GM18499 (cell line): Measurements from ENCODE around the gene UPF1.

Experiments used
- ATAC-seq: cut with Tn5 transposase; IDR thresholded peaks from one replicate; pipeline ENCODE4 v1.9.1; 2021; ENCODE audit warnings: moderate number of reproducible peaks; ENCODE audit not compliant: insufficient read depth, unreplicated experiment

Gene UPF1

GRCh38 chr19:18833849-18834643 is 2.3 kb downstream of the UPF1 start:
- no peak for ATAC-seq

DNA sequence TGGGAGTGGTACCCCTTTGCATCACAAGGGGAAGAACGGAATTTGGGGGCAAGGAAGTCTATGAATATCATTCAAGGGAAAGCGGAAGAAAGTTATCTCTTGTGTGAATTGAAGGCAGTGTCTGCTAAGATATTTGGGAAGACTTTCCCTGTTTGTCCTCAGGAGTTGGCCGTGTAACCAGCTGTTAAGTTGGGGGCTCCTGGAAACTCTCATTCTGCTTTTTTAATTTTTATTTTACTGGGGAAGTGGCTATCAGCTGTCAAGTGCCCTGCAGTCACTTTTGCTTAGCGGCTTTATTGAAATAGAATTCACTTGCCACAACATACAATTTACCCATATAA is 2.9 kb downstream of the UPF1 start:
- ATAC-seq = no peak

DNA sequence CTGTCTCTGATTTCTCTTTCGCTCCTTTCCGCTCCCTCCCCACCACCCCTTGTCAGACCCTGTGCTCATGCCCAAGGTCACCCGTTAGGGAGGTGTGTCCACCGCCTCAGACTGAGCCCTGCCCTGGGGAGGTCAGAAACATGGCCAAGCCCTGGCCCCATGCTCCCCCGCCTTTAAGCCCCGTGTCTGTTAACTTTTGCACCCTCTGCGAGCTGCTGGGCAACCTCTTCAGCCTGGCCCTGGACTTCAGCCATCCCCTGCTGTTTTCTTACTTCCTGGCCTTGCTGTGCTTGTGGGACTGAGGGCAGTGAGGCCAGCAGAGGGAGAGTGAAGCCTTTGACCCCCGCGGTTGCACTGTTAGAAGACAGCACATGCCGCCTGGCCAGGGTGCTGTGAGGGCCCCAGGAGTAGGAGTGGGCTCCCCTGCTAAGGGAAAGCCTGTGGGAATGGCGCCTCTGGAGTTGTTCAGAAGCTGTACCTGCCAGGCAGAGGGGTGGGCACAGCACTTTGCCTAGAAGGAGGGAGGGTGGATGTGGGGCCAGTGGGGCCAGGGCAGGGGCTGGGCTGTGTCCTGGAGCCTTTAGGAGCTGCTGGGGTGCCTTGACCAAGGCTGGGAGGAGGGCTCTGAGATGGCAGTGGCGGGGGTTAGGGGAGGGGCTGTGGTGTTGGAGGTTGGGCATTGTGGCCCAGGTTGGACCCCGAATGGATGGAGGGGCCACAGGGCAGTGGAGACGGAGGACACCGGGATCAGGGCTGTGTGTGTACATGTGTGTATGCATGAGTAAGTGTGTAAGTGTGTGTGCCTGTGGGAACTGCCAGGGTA is 7.9 kb downstream of the UPF1 start:
- ATAC-seq = no peak

DNA sequence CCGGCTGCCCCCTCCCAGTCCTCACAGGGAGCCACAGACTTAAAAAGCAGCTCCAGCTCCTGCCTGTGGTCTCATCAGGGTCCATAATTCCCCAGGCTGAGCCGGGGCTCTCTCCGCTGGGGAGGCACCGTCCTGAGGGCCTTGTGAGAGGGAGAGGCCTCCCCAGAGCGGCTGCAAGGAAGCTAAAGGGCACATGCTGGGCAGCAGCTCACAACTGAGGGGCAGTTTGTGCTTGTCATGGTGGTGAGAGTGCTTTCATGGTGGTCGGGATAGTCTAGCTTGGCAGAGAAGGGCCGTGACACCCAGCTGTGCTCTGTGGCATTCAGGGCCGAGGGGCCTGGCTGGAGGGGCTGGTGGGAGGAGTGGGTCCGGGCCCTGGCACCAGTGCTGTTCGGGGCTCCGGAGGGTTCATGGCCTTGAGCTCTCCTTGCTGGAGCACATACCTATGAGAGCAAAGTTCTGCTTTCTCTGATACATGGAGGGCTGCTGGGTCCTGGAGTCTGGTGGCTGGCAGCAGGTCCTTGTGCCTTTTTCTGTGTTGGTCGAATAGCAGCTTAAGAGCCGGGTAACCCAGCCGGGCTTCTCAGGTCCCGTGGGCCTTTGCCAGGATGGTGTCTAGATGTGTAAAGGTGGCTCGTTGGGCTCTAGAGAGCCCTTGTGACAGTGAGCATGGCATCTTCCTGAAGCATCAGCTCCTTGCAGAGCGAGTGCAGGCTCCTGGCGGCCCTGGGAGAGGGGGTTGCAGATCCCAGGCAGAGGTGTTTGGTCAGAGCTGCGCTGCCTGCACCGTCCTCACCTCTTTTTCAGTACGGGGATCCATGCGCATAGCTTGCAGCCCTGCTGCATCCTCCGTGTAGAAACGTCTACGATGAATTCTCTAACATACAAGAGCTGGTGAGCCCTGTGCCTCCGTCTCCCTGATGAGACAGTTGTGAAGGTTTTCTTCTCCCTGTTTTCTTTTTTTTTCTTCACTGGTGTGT is 8.8 kb downstream of the UPF1 start:
- no peak for ATAC-seq

DNA sequence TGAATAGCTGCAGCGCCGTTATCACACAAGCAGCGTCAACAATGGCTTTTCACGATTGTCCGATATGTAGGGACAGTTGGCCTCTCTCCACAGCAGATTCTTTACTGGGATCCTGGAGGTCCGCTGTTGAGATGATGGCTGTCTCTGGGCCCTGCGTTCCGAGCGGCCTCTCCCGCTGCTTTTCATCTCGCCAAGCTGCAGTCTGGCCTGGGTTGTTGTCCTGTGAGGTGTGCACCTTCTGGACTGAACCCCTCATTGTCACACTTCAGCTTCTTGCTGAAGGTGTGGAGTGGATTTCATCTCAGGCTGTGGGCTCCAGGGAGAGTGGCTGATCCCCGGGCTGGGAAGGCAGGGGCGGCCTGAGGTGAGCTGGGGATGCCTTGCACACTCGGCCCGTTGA is 9.6 kb downstream of the UPF1 start:
- no peak for ATAC-seq

- ATAC-seq = no peak
Observed at GRCh38 chr19:18842166-18842565, 10.4 kb downstream of the UPF1 start.

- no peak for ATAC-seq
Observed at GRCh38 chr19:18843960-18844359, 12.2 kb downstream of the UPF1 start.

- no peak for ATAC-seq
Observed at GRCh38 chr19:18844806-18845329, 13.1 kb downstream of the UPF1 start.

- no peak for ATAC-seq
Observed at GRCh38 chr19:18845961-18846360, 14.2 kb downstream of the UPF1 start.

DNA sequence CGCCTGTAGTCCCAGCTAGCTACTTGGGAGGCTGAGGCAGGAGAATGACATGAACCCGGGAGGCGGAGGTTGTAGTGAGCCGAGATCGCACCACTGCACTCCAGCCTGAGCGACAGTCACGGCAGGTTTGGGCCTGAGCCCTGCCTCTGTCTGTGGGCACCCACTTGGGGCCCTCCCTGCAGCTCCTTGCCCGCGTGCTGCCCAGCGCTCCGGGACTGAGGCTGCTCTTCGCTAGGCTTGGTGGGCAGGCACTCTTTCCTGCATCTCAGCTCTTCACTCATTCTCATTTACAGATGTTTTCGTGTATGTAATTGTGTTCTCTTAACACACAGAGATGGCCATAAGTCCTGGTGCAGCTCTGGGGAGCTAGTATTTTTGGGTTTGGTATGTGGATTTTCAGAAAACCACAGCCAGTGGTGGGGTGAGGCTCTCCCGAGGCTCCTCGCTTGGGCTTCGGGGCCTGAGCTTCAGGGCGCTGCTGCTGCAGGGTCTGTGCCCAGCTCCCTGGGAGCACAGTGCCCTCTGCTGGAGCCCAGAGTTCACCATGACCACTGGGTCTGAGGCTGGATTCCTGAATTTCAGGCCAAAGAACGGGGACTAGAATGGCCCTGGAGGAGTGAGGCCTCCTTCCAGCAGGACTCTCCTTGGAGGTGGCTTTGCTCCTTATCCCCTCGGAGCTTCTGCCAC is 15.2 kb downstream of the UPF1 start:
- no peak for ATAC-seq

GRCh38 chr19:18847549-18848463 is 16.0 kb downstream of the UPF1 start:
- no peak for ATAC-seq

DNA sequence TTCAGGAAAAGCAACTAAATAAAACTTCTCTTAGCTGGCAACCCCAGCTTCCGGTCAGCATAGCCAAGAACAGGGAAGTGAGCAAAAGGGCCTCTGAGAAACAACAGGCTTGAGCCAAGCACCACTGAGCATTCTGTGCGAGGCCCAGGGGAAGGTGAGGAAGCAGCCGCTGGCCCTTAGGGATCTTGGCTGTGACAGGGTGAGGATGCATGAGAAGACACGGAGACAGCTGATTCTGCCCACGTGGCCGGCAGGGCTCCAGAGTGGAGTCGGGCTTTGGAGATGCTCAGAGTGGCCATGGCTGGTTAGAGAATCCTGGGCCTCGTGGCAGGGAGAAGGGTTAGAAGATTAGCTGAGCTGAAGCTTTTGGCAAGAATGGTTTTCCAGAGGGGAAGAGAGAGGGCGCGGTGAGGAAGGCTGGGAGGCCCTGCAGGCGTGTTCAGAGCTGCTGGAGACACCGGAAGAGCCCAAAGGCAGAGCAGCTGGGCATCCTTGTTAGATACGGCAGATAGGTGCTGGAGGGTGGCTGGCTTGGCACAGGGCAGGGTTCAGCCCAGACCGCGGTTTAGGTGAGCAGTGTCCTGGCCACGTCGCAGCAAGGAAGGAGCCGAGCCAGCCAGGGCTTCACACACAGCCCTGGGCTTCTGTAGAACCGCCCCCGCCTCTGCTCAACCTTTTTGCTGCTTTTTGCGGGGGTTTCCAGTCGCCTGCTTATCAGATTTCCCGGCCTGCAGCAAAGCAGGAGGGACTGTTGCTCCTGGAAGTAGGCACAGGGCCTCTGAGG is 17.3 kb downstream of the UPF1 start:
- no peak for ATAC-seq

DNA sequence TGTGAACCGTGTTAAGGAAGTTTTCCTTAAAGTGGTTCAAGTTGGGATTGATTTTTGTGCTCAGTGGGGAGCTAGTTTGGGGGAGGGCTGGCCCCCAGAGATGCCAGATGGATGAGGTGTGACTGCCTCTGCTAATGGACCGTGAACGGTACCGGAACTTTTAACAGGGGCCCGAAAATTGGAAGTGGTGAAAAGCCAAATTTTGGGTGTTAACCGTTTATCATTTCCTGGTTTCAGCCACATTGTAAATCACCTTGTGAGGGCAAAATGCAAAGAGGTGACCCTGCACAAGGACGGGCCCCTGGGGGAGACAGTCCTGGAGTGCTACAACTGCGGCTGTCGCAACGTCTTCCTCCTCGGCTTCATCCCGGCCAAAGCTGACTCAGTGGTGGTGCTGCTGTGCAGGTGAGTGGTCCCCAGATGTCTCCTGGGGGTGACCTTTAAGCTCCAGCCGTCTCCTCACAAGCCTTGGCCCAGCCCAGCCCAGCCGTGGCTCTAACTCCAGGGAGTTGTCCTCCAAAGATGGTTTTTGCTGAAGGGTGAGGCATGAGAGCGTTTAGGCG is 18.2 kb downstream of the UPF1 start:
- ATAC-seq = no peak

- ATAC-seq = no peak
Observed at GRCh38 chr19:18850471-18851375, 19.0 kb downstream of the UPF1 start.

DNA sequence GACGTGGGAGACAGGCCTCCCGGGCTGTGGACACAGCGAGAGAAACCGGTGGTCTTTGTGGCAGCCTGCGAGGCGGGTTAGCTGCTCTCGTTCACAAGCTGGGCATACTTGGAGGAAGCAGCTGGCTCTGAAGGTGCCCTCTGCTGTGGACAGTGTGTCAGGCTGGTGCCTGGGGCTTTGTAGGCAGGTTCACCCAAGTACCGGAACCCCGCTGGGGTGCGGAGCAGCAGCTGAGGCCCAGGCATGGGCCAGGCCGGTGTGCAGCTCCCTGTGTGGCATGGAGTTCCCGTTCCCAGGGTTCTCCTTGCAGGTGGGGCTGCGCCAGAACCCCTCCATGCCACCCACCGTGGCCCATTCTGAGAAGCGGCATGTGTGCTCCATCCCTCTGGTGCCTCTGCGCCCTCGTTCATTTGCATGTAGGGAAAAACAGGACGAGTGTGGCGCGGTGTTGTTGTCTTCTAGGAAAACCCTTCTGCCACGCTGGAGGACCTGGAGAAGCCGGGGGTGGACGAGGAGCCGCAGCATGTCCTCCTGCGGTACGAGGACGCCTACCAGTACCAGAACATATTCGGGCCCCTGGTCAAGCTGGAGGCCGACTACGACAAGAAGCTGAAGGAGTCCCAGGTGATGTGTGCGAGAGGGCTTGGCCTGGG is 20.0 kb downstream of the UPF1 start:
- ATAC-seq = no peak

DNA sequence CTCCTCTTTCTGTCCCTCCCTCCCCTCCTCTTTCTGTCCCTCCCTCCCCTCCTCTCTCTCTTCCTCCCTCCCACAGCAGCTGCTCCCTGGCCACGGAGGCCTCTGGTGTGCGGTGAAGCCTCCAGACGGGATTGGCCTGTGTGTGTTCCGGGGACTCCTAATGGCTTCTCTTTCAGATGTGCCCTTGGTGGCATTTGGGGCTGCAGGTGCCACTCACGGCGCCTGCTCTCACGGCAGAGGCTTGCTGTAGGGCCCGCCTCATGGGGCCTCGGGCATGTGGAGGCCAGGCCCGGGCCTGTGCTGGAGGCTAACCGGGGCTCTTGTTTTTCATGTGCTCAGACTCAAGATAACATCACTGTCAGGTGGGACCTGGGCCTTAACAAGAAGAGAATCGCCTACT is 20.9 kb downstream of the UPF1 start:
- ATAC-seq = no peak
